GM12892 (cell line): ENCODE data around the gene KRT33B.

Experiments
- POLR2A ChIP-seq: IDR thresholded peaks from 2 replicates; pipeline ENCODE4 v1.6.1; 2011; ENCODE audit warnings: low read depth, low read length, control low read depth
- POLR2AphosphoS5 ChIP-seq: IDR thresholded peaks from 2 replicates; pipeline ENCODE4 v1.6.1; 2011; ENCODE audit warnings: low read depth, low read length, control low read depth
- TAF1 ChIP-seq: IDR thresholded peaks from 2 replicates; pipeline ENCODE4 v1.6.1; 2011; ENCODE audit warnings: low read depth, mild to moderate bottlenecking, control low read depth, low read length, borderline replicate concordance

DNA sequence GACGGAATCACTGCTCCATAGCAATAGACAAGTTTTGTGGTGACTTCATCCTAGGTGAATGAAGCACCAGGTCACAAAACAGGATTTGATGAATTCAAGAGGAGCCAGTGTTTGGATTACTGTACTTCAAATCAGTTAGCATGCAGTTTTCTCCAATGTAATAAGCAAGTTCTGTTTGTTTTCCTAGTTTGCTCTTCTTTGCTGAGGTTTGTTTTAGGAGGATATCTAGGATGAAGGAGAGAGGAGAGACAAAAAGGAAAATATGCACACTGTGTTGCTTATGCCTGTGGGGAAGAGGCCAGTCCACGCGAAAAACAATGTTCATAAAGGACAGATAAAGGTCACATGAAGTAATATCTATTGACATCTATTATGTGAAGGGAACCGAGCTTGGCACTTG, 45.8 kb upstream of the KRT33B start:
- TF ChIP-seq TAF1: no peak
- TF ChIP-seq POLR2AphosphoS5: no peak
- TF ChIP-seq POLR2A: no peak
